ENCODE measurements around the gene C10orf88. TPM values are rescaled to one million over a fixed set of nuclear protein-coding genes. Genes with fewer than 3 reads are reported as not detected.

C10orf88 gene
- total and polyA plus RNA-seq, 2 of the 8 experiments (the other 6 are each of a cell fraction or from before 2014, with no cell fraction given) = 3.2 to 11.0 TPM

DNA sequence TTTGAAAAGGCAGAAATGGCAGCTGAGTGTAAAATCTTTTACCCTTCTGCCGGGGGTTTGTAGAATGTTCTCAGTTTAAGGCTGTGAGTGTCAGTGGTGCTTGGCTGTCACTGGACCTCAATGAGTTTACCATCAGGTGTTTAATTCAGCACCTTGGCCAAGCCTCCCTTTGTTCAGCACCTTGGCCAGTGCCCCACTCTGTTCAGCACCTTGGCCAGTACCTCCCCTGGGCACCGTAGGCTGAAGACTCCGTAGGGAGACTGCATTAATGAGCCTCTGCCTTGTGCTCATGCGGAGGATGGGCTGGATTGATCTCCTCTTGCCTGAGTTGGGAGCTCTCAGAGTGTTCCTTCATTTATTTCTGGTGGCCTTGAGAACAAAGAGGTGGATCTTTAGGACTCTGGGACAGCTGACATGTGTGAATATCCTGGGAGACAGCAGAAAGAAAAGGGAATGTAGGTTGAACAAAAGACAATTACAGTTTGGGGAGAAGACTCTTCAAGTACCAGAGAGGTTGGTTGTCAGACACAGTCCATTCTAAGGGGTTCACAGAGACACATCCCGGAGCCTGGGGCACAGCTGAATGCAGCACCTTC lies 42.0 kb downstream of the C10orf88 start (continued):
- TF ChIP-seq GTF2F1 (IDR thresholded peaks at IDR 0.05; ENCODE audit: borderline replicate concordance, low read depth, low read length) = no peak
- no peak for TF ChIP-seq JUN (IDR thresholded peaks at IDR 0.05; ENCODE audit: low read depth, low read length)
- no peak for TF ChIP-seq RNF2 (IDR thresholded peaks at IDR 0.05; ENCODE audit: borderline replicate concordance, low read depth, low read length, missing control alignments, poor library complexity, severe bottlenecking)
- peak; percentile 97 for TF ChIP-seq TAF7 (optimal IDR thresholded peaks at IDR 0.05; ENCODE audit: borderline replicate concordance, low read depth, low read length)
- TF ChIP-seq, protein P1, sequence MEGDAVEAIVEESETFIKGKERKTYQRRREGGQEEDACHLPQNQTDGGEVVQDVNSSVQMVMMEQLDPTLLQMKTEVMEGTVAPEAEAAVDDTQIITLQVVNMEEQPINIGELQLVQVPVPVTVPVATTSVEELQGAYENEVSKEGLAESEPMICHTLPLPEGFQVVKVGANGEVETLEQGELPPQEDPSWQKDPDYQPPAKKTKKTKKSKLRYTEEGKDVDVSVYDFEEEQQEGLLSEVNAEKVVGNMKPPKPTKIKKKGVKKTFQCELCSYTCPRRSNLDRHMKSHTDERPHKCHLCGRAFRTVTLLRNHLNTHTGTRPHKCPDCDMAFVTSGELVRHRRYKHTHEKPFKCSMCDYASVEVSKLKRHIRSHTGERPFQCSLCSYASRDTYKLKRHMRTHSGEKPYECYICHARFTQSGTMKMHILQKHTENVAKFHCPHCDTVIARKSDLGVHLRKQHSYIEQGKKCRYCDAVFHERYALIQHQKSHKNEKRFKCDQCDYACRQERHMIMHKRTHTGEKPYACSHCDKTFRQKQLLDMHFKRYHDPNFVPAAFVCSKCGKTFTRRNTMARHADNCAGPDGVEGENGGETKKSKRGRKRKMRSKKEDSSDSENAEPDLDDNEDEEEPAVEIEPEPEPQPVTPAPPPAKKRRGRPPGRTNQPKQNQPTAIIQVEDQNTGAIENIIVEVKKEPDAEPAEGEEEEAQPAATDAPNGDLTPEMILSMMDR (IDR thresholded peaks at IDR 0.05; ENCODE audit: control extremely low read depth in 1 of 3, insufficient read depth in 1 of 3, low read depth in 1 of 3, low read length in 3 of 3) = no peak
- no peak for TF ChIP-seq EZH2 (IDR thresholded peaks at IDR 0.05; ENCODE audit: low read depth, low read length, severe bottlenecking)
- peak; percentile 26; the same call in 1 of the 2 replicates for TF ChIP-seq TAF1 (IDR thresholded peaks at IDR 0.05; ENCODE audit: low read depth, low read length)
- no peak for TF ChIP-seq NANOG (IDR thresholded peaks at IDR 0.05; ENCODE audit: insufficient read depth, low read depth, low read length, poor library complexity, severe bottlenecking)
- no peak for TF ChIP-seq ATF2 (IDR thresholded peaks at IDR 0.05; ENCODE audit: low read length)
